Astrocyte (in vitro differentiated cells and primary cell): ENCODE results near the gene ZNF532. TPM values are rescaled to one million over a fixed set of nuclear protein-coding genes. Genes with fewer than 3 reads are reported as not detected.

Experiments used
- DNase-seq: peaks from one replicate; pipeline ENCODE4 v3.0.0-alpha.2; 2010; ENCODE audit warnings: low read depth
- FAIRE-seq: peaks from 2 replicates; lab custom pipeline; 2011; peaks lifted over from hg19 to GRCh38; lab: Jason Lieb, UNC
- H2AFZ ChIP-seq: 2 replicates; pipeline ENCODE4 v1.6.0; 2012; ENCODE audit warnings: low read depth, low read length, inconsistent platforms
- H3K27ac ChIP-seq: 2 replicates; pipeline ENCODE4 v1.5.1; 2011; ENCODE audit warnings: low read depth, low read length, inconsistent platforms
- H3K27me3 ChIP-seq: 2 replicates; pipeline ENCODE4 v1.6.0; 2011; ENCODE audit warnings: low read length, inconsistent platforms; ENCODE audit not compliant: insufficient read depth
- H3K36me3 ChIP-seq: 2 replicates; pipeline ENCODE4 v1.5.1; 2011; ENCODE audit warnings: low read length, inconsistent platforms; ENCODE audit not compliant: insufficient read depth
- H3K4me1 ChIP-seq: 2 replicates; pipeline ENCODE4 v1.5.1; 2011; ENCODE audit warnings: low read length, inconsistent platforms; ENCODE audit not compliant: insufficient read depth
- H3K4me2 ChIP-seq: 2 replicates; pipeline ENCODE4 v1.6.0; 2012; ENCODE audit warnings: low read length, inconsistent platforms
- H3K4me3 ChIP-seq: 2 replicates; pipeline ENCODE4 v1.5.1; 2011; ENCODE audit warnings: low read depth, mild to moderate bottlenecking, low read length, inconsistent platforms; ENCODE audit not compliant: insufficient read depth
- H3K79me2 ChIP-seq: 2 replicates; pipeline ENCODE4 v1.6.0; 2012; ENCODE audit warnings: mild to moderate bottlenecking, low read length, inconsistent platforms; ENCODE audit not compliant: insufficient read depth
- H3K9ac ChIP-seq: 2 replicates; pipeline ENCODE4 v1.6.0; 2012; ENCODE audit warnings: mild to moderate bottlenecking, low read length, inconsistent platforms
- H3K9me3 ChIP-seq: 2 replicates; pipeline ENCODE4 v1.5.1; 2012; ENCODE audit warnings: low read depth, mild to moderate bottlenecking, low read length, inconsistent platforms; ENCODE audit not compliant: insufficient read depth
- H4K20me1 ChIP-seq: 2 replicates; pipeline ENCODE4 v1.6.0; 2012; ENCODE audit warnings: low read length, inconsistent platforms; ENCODE audit not compliant: insufficient read depth
- H3K27ac Mint-ChIP-seq: one replicate; pipeline ENCODE4 v1.8.0; 2021; ENCODE audit warnings: mild to moderate bottlenecking, mixed read lengths; ENCODE audit not compliant: unreplicated experiment
- H3K27me3 Mint-ChIP-seq: one replicate; pipeline ENCODE4 v1.8.0; 2021; ENCODE audit warnings: low read depth, mixed read lengths; ENCODE audit not compliant: unreplicated experiment
- H3K36me3 Mint-ChIP-seq: one replicate; pipeline ENCODE4 v1.8.0; 2021; ENCODE audit warnings: low read depth, mixed read lengths; ENCODE audit not compliant: unreplicated experiment
- H3K4me1 Mint-ChIP-seq: one replicate; pipeline ENCODE4 v1.8.0; 2021; ENCODE audit warnings: low read depth, mixed read lengths; ENCODE audit not compliant: unreplicated experiment
- H3K4me3 Mint-ChIP-seq: one replicate; pipeline ENCODE4 v1.8.0; 2021; ENCODE audit warnings: mild to moderate bottlenecking, moderate library complexity, mixed read lengths; ENCODE audit not compliant: unreplicated experiment
- H3K9me3 Mint-ChIP-seq: one replicate; pipeline ENCODE4 v1.8.0; 2021; ENCODE audit warnings: mild to moderate bottlenecking, mixed read lengths; ENCODE audit not compliant: unreplicated experiment
- EZH2 ChIP-seq: IDR thresholded peaks from 2 replicates; pipeline ENCODE4 v1.6.1; 2012; ENCODE audit warnings: mild to moderate bottlenecking, low read length, inconsistent platforms; ENCODE audit not compliant: insufficient read depth
- total RNA-seq: library from RNA; stranded (reverse); gene quantifications from 2 replicates; pipeline ENCODE4 v1.2.1, GENCODE V29; 2021
- TF ChIP-seq, protein P1 (sequence below): IDR thresholded peaks from 2 replicates; pipeline ENCODE4 v1.5.1; 2011; ENCODE audit warnings: low read depth, mild to moderate bottlenecking, inconsistent platforms, low read length, moderate library complexity; ENCODE audit not compliant: insufficient read depth

ZNF532 gene
- total RNA-seq, 1 donor from 2014 or later: 135 TPM

DNA sequence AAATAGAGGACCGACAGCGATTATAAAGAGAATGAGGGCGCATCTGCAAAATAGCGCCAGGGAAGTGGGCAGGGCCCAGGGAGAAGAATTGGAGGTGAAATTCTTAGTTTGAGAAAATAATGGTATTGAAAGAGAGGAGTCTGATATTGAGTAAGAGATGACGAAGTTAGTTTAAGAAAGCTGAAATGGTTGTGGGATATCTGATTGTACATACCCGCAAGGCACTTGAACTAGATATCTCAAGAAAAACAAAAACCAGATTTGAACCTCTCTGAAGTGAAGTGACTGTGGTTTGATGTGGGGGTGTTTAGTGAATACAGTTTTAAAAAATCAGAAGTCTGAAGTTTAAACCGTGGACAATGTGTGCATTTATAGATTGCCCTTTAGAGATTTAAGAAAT lies 38.9 kb downstream of the ZNF532 start:
- Mint-ChIP-seq H3K9me3 (no peaks in the 10 kb centered on the region), H3K27ac (no peak overlapping the region), H3K4me3 (no peak overlapping the region), H3K36me3 (peaks cover 7% of the 10 kb centered on the region), H3K4me1 (peaks cover 13% of the 10 kb centered on the region), H3K27me3 (no peaks in the 10 kb centered on the region)
- FAIRE-seq (no peak), DNase-seq (peak; percentile 53)
- Histone ChIP-seq H3K4me2 (no peak overlapping the region), H4K20me1 (peaks cover 71% of the 10 kb centered on the region), H3K79me2 (peaks cover 93% of the 10 kb centered on the region), H3K27me3 (no peaks in the 10 kb centered on the region), H3K4me1 (no peaks in the 10 kb centered on the region), H3K4me3 (no peak overlapping the region), H3K27ac (no peak overlapping the region), H2AFZ (no peak overlapping the region), H3K9ac (no peak overlapping the region), H3K9me3 (no peaks in the 10 kb centered on the region), H3K36me3 (peaks cover 12% of the 10 kb centered on the region)
- TF ChIP-seq, protein P1, sequence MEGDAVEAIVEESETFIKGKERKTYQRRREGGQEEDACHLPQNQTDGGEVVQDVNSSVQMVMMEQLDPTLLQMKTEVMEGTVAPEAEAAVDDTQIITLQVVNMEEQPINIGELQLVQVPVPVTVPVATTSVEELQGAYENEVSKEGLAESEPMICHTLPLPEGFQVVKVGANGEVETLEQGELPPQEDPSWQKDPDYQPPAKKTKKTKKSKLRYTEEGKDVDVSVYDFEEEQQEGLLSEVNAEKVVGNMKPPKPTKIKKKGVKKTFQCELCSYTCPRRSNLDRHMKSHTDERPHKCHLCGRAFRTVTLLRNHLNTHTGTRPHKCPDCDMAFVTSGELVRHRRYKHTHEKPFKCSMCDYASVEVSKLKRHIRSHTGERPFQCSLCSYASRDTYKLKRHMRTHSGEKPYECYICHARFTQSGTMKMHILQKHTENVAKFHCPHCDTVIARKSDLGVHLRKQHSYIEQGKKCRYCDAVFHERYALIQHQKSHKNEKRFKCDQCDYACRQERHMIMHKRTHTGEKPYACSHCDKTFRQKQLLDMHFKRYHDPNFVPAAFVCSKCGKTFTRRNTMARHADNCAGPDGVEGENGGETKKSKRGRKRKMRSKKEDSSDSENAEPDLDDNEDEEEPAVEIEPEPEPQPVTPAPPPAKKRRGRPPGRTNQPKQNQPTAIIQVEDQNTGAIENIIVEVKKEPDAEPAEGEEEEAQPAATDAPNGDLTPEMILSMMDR: no peak
- no peak for TF ChIP-seq EZH2

DNA sequence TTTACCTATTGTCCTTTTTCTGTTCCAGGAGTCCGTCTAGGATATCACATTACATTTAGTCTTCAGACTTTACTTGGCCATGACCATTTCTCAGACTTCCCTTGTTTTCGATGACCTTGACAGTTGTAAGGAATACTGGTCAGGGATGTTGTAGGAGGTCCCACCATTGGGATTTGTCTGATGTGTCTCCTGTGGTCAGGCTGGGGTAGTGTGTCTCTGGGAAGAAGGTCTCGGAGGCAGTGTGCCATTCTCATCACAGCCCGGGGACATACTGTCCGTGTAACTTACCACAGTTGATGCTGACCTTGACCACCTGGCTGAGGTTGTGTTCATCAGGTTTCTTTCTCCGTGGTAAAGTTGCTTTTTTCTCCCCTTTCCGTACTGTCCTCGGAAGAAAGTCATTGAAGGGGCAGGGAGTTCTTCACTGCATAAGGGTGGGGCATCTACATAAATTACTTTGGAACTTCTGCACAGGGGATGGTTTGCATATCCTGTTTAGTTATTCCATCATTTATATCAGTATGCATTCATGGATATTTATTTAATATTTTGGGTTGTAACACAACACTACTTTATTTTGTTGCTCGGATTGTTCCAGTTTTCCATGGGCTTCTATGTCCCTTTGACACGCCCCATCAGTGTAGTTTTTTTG lies 41.2 kb downstream of the ZNF532 start:
- peaks cover 16% of the 10 kb centered on the region for H3K4me1 Mint-ChIP-seq
- Histone ChIP-seq H3K4me2 (no peak overlapping the region), H3K36me3 (peaks cover 5% of the 10 kb centered on the region), H2AFZ (no peak overlapping the region), H3K79me2 (peaks cover 90% of the 10 kb centered on the region), H3K4me1 (no peaks in the 10 kb centered on the region), H3K4me3 (no peak overlapping the region), H3K9me3 (no peaks in the 10 kb centered on the region), H3K27ac (no peak overlapping the region), H4K20me1 (peaks cover 68% of the 10 kb centered on the region), H3K9ac (no peak overlapping the region), H3K27me3 (no peaks in the 10 kb centered on the region)
- no peaks in the 10 kb centered on the region for H3K27me3 Mint-ChIP-seq
- H3K36me3 Mint-ChIP-seq: peaks cover 7% of the 10 kb centered on the region
- peak overlapping the region; percentile 53 for H3K27ac Mint-ChIP-seq
- TF ChIP-seq, protein P1: no peak
- no peak for TF ChIP-seq EZH2
- H3K9me3 Mint-ChIP-seq: no peaks in the 10 kb centered on the region
- DNase-seq (no peak), FAIRE-seq (no peak)
- no peak overlapping the region for H3K4me3 Mint-ChIP-seq

DNA sequence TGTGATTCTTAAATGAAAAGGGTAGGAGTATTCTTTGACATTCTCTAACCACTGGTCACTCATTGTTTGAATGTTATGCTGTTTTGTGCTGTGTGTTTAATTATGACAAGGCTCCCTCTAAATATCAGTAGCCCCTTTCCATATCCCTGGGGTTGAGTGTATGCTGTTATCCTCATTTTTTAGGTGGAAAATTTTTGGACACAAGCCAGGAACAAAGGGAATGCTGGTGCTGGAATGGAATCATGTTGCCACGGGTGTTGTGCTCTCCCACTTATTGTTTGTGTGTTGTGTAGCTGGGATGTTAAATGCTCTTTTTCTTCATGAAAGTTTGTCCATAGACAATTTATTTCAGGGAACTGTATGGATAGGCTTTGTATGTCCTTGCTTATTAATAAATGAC lies 43.3 kb downstream of the ZNF532 start:
- Mint-ChIP-seq H3K27me3 (no peaks in the 10 kb centered on the region), H3K4me1 (peaks cover 37% of the 10 kb centered on the region)
- peaks cover 66% of the 10 kb centered on the region for H4K20me1 ChIP-seq

More for the DNA sequence above, 43.3 kb downstream of the ZNF532 start:
- H2AFZ ChIP-seq: no peak overlapping the region
- no peak overlapping the region for H3K27ac ChIP-seq
- H3K79me2 ChIP-seq: peaks cover 91% of the 10 kb centered on the region
- DNase-seq (no peak), FAIRE-seq (peak; percentile 50)
- H3K36me3 ChIP-seq: peaks cover 5% of the 10 kb centered on the region
- TF ChIP-seq, protein P1: no peak
- TF ChIP-seq EZH2: no peak
- Mint-ChIP-seq H3K4me3 (no peak overlapping the region), H3K9me3 (no peaks in the 10 kb centered on the region), H3K36me3 (peaks cover 11% of the 10 kb centered on the region), H3K27ac (no peak overlapping the region)
- no peaks in the 10 kb centered on the region for H3K9me3 ChIP-seq
- no peak overlapping the region for H3K4me3 ChIP-seq
- H3K27me3 ChIP-seq: no peaks in the 10 kb centered on the region
- H3K4me2 ChIP-seq: no peak overlapping the region
- H3K4me1 ChIP-seq: peaks cover 16% of the 10 kb centered on the region
- no peak overlapping the region for H3K9ac ChIP-seq
